HG03520 (cell line): ENCODE measurements around the gene MRO.
"Not testable (repeated sequence)": the region's sequence is repeated elsewhere in the genome, so short reads cannot be mapped to it uniquely, and the experiment has no call there.

Experiments used
- ATAC-seq: cut with Tn5 transposase; IDR thresholded peaks from one replicate; pipeline ENCODE4 v1.9.1; 2021; ENCODE audit warnings: mild to moderate bottlenecking, moderate library complexity; ENCODE audit not compliant: unreplicated experiment

MRO gene

GRCh38 chr18:50819728-50820378 lies at the start of gene MRO:
Gene MRO, minus strand, starts transcription at chr18:50820016. Its CDS starts 10,616 bp downstream, at chr18:50809400.
- ATAC-seq: peak; percentile 92

- no peak for ATAC-seq
These were observed 49.3 kb upstream of the MRO start for GRCh38 chr18:50869150-50869549.

- ATAC-seq: no peak
These were observed 46.9 kb upstream of the MRO start for GRCh38 chr18:50866765-50867164.

DNA sequence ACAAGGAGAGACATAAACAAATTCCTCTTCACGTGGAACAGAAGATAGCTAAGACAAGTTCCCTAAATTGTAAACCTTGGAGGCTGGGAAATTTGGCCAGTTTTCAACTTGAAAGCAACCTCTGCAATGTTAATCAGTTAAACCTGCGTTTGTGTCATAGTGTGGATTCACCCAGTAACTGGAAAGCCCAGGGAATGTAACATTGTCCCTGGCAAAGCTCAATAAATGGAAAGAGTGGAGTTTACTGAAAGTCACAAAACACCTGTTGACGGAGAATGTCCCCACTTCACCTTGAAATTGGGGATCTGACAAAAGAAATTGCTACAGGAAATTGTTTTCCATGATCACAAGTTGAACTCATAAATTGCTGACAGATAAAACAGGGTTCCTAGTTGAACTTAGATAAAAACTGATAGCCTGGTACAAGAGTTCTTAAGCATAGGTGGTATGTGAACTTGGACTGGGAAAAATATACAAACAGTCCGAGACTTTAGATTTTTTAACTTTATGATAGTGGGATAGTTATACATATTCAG lies 44.1 kb upstream of the MRO start:
- ATAC-seq: no peak

GRCh38 chr18:50862401-50862800 lies 42.6 kb upstream of the MRO start:
- no peak for ATAC-seq

DNA sequence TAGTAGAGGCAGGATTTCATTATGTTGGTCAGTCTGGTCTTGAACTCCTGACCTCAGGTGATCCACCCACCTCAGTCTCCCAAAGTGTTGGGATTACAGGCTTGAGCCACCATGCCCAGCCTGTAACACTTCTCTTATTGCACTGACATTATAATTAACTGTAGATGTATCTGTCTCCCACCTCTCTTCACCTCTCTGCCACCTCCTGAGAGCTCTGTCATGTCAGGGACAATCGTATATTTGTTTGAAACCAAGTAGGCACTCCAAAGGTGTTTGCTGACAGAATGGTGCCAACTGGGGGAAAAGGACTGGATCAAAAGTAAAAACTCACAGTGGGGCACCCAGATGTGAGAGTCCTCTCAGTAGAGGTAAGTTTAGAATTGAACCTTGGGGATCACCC lies 41.8 kb upstream of the MRO start:
- ATAC-seq: no peak

- no peak for ATAC-seq
These were observed 40.2 kb upstream of the MRO start for GRCh38 chr18:50859793-50860555.

- no peak for ATAC-seq
These were observed 37.9 kb upstream of the MRO start for GRCh38 chr18:50857694-50858093.

DNA sequence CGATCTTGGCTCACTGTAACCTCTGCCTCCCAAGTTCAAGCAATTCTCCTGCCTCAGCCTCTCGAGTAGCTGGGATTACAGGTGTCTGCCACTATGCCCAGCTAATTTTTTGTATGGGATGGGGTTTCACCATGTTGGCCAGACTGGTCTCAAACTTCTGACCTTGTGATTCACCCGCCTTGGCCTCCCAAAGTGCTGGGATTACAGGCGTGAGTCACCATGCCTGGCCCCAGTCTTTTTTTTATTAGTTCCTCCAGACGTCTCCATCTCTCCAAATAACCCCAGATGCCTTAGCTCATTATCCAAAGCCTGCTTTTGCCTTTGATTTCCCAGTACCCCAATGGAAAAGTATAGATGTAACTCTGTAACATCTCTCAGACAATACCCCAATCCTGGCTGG lies 37.4 kb upstream of the MRO start:
- not testable (repeated sequence) for ATAC-seq

DNA sequence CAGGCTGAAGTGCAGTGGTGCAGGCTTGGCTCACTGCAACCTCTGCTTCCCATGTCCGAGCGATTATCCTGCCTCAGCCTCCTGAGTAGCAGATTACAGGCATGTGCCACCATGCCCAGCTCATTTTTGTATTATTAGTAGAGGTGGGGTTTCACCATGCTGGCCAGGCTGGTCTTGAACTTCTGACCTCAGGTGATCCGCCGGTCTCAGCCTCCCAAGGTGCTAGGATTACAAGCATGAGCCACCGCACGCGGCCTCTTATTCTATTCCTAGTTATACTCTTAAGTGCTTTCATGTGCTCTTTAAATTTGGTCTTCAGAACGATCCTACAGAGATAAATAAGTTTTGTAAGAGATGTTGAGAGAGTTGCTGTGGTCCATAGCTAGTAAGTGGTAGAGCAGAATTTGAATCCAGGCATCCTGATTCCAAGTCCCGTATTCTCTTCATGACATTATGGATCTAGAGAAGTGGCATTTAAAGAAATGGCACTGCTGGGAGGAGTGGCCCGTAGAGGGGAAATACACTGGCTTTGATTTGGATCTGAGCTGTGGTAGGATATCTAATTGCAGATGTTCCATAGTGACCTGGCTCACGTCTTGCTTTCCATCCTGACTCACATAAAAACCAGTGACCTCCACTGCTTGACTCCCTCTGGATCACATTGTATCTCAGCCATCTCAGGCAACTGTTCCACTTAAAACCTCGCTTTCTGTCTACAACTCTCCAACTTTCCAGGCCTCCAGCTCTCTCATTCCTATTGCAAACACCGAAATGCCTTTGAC lies 36.4 kb upstream of the MRO start:
- ATAC-seq: no peak

- ATAC-seq: no peak
These were observed 34.1 kb upstream of the MRO start for GRCh38 chr18:50853863-50854271.

- no peak for ATAC-seq
These were observed 30.7 kb upstream of the MRO start for GRCh38 chr18:50850307-50851065.

DNA sequence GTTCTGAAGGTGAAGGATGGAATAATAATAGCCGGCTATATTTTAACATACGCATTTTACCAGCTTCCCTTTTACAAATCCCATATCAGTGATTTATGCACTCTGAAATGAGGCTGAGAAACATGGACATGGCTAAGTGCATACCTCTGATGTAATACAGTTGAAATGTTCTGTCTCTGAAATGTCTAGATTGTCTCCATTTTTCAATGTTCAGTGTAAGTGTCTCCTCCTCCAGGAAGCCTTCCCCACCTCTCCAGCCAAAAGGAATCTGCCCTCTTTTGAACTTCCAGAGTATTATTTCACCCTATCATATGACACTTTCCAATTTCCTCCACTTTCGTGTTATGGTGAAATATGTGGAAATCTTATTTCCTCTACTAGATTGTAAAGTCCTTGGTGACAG lies 29.6 kb upstream of the MRO start:
- no peak for ATAC-seq

DNA sequence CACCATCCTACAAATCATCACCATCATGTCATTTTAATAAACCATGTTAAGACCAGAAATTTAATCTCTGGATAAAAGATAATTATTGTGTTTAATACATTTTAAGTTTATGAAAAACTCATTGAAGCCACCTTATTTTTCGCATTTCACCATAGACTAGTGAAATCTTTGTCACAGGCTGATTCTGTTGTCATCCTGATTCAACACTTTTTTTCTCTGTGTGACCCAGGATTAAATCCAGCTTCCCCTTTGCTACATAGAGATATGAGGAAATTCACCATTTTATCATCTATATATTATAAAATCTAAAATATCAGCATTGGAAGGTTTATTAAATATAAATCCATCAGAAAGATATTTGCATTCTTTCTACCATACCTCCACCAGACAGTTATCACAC lies 29.2 kb upstream of the MRO start:
- ATAC-seq: no peak

- no peak for ATAC-seq
These were observed 28.3 kb upstream of the MRO start for GRCh38 chr18:50848061-50848551.

- no peak for ATAC-seq
These were observed 27.4 kb upstream of the MRO start for GRCh38 chr18:50847192-50847591.

DNA sequence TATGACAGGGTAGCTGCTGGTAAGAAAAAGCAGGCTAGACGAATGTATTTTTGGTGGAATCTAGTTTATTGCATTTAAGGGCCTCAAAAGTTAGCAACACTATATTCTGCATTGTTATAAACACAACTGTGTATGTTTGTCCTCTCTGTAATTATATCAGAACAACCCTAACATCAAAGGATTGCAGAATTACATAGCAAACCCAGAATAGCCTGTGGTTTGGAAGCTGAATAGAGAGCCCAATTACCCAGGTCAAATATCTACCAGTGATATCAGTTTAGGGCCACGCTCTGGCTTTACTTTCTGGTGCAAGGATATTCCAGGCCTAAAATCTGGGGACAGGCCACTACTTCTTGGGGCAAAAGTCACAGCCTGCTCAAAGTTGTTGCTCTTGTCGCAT lies 25.1 kb upstream of the MRO start:
- ATAC-seq: no peak

- ATAC-seq: no peak
These were observed 24.7 kb upstream of the MRO start for GRCh38 chr18:50844554-50844953.

- no peak for ATAC-seq
These were observed 23.0 kb upstream of the MRO start for GRCh38 chr18:50842846-50843245.

DNA sequence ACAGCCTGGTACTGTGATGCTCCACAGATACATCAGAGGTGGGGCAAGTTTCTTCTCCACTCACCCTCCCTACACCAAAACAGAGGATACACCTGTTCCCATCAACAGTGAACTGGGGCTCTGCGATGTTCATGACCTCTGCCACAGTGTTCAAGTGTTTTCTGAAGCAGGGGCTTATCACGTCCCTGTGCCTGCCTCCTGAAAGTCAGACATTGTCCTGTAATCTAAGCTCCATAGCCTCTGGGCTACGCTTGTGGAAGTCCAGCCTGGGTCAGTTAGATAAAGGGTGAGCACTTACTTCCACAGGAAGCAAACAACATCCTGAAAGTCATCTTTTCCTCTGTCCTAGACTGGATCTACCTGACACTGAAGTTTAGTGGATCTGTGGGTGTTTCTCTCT lies 20.2 kb upstream of the MRO start:
- no peak for ATAC-seq

GRCh38 chr18:50839341-50839740 lies 19.5 kb upstream of the MRO start:
- ATAC-seq: no peak
